SK-N-SH (cell line): ENCODE measurements around the gene ST7.

Experiments used
- CTCF ChIP-seq: fragments of 200-600 bp; sonication (generic); IDR thresholded peaks from 2 replicates; pipeline ENCODE4 v1.6.1; 2017; ENCODE audit warnings: antibody characterized with exemption, mild to moderate bottlenecking, moderate library complexity
- EP300 ChIP-seq, 2 experiments: IDR thresholded peaks; 2 replicates each; pipeline versions ENCODE4 v1.4.0 to v1.6.1; 2012; ENCODE audit warnings: borderline replicate concordance in 1 of 2, low read depth in 1 of 2, low read length in 1 of 2
- FOXM1 ChIP-seq: IDR thresholded peaks from 2 replicates; pipeline ENCODE4 v1.4.0; 2012; ENCODE audit warnings: low read depth, mild to moderate bottlenecking
- IRF3 ChIP-seq: fragments of 150-350 bp; IDR thresholded peaks from 2 replicates; pipeline ENCODE4 v1.6.1; 2016; ENCODE audit warnings: mild to moderate bottlenecking, low read depth, low read length
- NFIC ChIP-seq: IDR thresholded peaks from 2 replicates; pipeline ENCODE4 v1.4.0; 2012; ENCODE audit warnings: borderline replicate concordance
- RAD21 ChIP-seq: IDR thresholded peaks from 2 replicates; pipeline ENCODE4 v1.6.1; 2012; ENCODE audit warnings: mild to moderate bottlenecking, low read length
- TAF1 ChIP-seq: IDR thresholded peaks from 2 replicates; pipeline ENCODE4 v1.6.1; 2012; ENCODE audit warnings: low read depth, mild to moderate bottlenecking, low read length, moderate library complexity, borderline replicate concordance

GRCh38 chr7:117005449-117005848 lies 52.1 kb downstream of the ST7 start:
- no peak for TF ChIP-seq CTCF
- no peak for TF ChIP-seq RAD21
- TF ChIP-seq NFIC = no peak
- no peak for TF ChIP-seq IRF3
- no peak for TF ChIP-seq EP300 (IDR thresholded peaks at IDR 0.05; ENCODE audit: borderline replicate concordance in 1 of 2, low read depth in 1 of 2, low read length in 1 of 2)
- no peak for TF ChIP-seq FOXM1
- no peak for TF ChIP-seq TAF1
